Glomerular visceral epithelial cell (primary cell): ENCODE results near the gene AMOTL2.

Source experiments
- DNase-seq: peaks from one replicate; pipeline ENCODE4 v3.0.0-alpha.2; 2016; ENCODE audit errors: extremely low spot score

AMOTL2 gene

DNA sequence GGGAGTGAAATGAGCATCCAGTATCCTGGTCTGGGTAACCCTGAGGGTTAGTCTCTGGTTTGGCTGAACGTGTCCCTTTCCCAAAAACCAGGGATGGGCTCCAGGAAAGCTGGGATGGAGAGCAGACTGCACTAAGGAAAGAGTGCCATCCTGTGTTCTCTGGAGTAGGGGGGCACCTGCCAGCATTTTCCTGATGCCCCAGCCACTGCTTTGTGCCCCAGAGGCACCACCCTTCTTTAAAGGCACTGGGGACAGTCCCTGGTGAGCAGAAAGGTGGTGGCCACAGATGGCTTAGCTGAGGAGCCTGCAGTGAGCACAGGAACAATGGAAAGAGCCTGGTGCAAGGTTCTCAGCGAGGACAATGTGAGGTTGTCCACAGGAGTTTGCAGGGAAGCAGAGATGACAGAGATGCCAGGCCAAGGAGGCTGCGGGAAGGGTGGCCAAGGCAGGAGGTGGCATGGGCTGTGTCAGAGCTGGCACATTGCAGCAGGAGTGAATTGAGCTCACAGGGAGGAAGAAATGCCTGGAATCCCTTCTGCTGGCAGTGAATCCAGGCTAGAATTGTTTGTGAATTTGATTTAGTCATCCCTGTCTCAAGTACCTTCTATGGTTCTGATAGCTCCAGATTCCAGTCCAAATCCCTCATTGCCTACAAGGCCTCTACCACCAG lies 39.9 kb downstream of the AMOTL2 start:
- DNase-seq, result no peak

DNA sequence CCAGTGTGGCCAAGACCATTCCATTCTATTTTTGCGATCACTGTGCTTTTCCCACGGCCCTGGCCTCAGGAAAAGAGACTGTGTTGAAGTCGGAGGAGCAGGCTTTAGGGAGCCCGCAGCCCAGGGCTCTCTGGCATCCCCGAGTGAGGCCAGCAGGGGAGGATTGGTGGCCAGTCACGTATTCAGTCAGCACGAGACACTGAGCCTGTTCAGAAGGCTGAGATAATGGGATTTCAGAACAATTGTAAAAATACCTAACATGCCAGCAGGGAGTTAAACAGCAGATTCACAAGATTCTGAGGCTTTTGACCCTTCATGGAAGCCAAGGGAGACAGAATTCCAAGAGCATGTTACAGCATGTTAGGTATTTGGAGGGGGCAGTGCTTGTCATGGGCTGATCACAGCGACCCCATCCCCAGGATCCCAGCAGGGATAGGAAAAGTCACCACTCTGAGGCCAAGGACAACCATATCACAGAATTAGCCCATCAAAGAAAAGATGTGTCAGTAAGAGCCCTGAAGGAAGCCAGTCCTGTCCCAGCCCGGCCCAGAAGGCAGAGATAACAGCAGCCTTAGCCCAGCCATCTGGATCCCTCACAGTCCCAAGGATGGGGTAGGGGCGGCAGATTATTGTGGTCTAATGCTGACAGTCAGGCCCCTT lies 40.6 kb downstream of the AMOTL2 start:
- no peak for DNase-seq

DNA sequence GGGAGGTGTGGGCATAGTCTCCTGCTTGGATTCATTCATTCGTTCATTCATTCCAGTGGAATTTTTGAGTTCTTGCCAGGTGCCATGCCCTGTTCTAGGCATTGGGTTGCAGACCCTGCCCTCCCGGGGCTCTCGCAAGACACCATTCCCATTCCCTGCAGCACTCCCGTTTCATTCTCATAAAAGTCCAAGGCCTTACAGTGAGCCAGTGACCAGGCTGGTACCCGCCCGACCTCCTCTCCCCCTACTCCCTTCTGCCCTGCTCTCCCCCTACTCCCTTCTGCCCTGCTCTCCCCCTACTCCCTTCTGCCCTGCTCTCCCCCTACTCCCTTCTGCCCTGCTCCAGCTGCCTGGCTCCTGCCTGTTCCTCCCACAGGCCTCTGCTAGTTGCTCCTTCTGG lies 41.9 kb downstream of the AMOTL2 start:
- DNase-seq, result no peak

DNA sequence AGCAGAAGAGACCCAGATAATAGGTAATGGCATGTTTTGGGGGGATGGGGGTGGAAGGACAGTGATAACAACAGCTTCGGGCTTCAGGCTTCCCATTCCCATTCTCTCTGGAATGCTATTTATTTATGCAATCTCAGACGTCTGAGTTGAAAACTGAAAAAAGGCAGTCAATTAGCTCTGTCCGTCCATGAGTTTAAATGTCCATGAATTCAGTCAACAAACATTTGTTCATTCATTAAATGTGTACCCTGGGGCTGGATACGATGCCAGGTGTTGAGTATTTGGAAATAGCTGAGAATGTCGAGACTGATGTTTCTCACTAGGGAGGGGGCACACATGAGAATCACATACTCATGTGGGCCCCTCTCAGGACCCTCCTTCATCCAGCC lies 42.4 kb downstream of the AMOTL2 start:
- DNase-seq, result no peak

- DNase-seq, result no peak
Measured at GRCh38 chr3:134330883-134331810, 43.1 kb downstream of the AMOTL2 start.

- no peak for DNase-seq
Measured at GRCh38 chr3:134328846-134329245, 45.4 kb downstream of the AMOTL2 start.

DNA sequence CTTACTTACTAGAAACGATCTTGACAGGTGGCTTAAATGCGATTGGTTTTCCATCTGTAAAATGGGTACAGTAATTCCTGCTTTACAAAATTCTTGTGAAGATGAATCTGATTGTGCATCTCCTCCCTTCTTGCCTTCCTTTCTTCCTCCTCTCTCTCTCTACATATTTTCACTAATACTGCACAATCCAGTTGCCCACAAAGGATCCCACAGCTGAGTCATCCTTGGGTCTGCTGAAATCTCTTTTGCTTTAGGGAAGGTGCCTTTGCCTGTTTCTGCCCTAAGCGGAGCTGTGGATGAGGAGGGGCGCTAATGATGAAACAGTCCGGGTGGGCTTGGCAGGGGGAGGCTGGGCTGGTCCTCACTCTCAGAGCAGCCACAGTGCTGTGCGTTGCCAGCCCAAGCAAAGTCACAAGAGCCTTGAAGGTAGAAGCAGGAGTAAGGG lies 46.1 kb downstream of the AMOTL2 start:
- DNase-seq, result peak; percentile 89

DNA sequence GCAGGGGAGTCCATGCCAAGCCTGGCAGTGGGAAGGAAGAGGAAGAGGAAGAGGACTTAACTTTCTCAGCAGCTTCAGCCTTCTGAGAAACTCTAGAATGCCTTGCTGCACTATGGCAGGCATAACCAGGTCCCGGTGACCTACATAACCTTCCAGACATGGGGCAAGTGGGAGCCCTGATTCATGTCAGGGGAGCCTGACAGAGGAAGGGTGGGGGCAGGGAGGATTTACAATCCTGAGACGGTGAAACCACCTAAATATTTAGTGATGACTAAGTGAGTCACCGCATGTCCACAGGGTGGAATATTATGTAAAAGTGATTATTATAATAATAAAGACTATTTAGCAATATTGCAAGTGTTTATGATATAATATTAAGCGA lies 46.7 kb downstream of the AMOTL2 start:
- DNase-seq, result peak; percentile 89

- DNase-seq, result peak; percentile 97
Measured at GRCh38 chr3:134326760-134327593, 47.3 kb downstream of the AMOTL2 start.

GRCh38 chr3:134326126-134326525 lies 48.1 kb downstream of the AMOTL2 start:
- DNase-seq, result peak; percentile 79

DNA sequence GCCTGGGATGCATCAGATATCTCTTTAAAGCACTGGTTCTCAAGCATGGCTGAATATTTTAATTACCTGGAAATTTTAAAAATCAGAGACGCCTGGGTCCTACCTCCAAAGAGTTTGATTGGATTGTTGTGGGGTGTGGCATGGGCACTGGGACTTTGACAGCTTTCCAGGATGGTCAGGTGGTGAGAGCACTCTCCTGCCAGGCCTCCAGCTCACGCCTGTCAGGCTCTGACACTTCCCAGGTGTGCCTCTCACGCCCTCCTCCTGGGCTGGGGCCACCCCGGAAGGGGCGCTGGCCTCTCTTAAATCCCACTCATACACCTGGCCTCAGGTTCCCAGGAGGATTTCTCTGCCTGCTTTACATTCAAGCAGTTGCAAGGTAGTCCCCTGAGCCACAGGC lies 48.5 kb downstream of the AMOTL2 start:
- DNase-seq, result no peak

GRCh38 chr3:134325061-134325705 lies 49.1 kb downstream of the AMOTL2 start:
- DNase-seq, result no peak

GRCh38 chr3:134323966-134324962 lies 50.0 kb downstream of the AMOTL2 start:
- DNase-seq, result no peak

DNA sequence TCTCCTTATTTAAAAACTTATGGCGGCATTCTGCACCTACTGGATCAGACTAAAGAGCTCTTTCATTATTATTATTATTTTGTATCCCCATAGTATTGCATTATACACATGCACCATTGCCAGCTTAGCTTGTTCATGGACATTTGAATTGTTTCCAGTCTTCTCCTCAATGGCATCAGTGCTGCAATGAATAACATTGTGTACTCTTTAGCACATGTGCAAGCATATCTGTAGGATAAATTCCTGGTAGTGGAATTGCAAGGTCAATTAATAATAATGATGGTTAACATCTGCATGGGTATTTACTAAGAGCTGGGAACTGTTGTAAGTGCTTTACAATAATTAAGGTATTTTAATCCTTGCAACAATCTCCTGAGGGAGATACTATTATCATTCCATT lies 52.0 kb downstream of the AMOTL2 start:
- no peak for DNase-seq

GRCh38 chr3:134320749-134321148 lies 53.5 kb downstream of the AMOTL2 start:
- peak; percentile 86 for DNase-seq

- DNase-seq, result no peak
Measured at GRCh38 chr3:134319931-134320330, 54.3 kb downstream of the AMOTL2 start.

DNA sequence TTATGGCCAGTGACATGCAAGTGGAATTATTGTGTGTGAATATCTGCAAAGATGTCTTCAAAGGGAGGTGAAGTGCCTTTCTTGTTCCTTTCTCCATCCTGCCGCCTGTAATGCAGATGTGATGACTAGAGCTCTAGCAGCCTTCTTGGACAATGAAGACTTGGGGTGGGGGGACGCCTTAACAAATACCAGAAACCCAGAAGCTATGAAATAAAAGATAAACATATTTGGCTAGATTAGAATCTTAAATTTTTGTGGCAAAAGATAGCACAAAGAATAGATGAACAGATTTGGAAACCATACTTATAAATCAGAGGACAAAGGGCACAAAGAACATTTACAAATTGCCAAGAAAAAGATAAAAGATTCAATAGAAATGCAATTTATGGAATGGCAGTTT lies 56.1 kb downstream of the AMOTL2 start:
- DNase-seq, result no peak

DNA sequence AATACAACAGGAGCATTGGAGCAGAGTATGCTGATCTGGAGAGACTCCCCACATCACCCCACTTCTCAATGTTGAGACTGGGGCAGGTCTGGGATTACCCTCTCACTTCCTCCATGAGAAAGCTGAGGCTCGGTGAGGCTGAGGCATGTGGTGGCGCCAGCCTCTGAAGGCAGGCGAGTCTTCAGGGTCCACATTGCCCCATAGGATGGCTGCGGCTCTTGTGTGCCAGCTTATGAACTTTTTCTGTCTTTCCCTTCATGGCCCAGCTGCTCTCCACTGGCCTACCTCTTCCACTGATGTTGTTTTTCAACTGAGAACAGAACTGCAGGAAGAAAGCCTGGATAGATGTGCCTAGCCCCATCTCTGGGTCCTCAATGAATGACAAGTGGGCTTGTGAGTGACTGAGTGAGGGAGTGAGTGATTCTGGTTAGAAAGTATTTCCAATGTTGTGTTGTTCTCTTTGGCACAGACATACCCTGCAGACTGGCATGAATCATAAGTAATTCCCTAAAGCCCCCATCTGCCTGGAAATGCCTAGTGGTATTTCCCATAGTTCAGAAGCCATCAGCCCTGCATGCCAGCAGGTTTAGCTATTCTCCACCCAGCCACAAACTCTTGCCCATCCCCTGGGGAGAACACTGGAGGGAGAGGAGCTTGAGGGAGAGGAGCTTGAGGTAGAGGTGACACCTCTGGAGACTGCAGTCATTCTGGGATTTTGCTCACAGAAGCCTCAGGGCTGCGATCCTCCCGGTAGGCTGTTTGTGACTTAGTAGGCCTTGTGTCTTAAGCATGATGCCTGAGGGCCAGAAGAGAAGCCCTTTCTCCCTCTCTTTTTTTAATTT lies 56.9 kb downstream of the AMOTL2 start:
- DNase-seq, result peak; percentile 93
